Esophagus (tissue), 2 donors: Measurements from ENCODE around the gene TEX38. TPM values are rescaled to one million over a fixed set of nuclear protein-coding genes. Genes with fewer than 3 reads are reported as not detected.
"Not testable (repeated sequence)": the region's sequence is repeated elsewhere in the genome, so short reads cannot be mapped to it uniquely, and the experiment has no call there.

ENCODE experiments used
- H3K27ac ChIP-seq, 2 donors: one replicate each; pipeline ENCODE4 v1.5.1; 2013; ENCODE audit warnings: low read depth in 2 of 2, mild to moderate bottlenecking in 2 of 2, inconsistent platforms in 1 of 2, low read length in 1 of 2, moderate library complexity in 1 of 2
- H3K27me3 ChIP-seq, 2 donors: one replicate each; pipeline ENCODE4 v1.6.1; 2013; ENCODE audit warnings: low read length in 2 of 2, control low read depth in 1 of 2, mild to moderate bottlenecking in 1 of 2; ENCODE audit not compliant: insufficient read depth in 2 of 2, control insufficient read depth in 1 of 2
- H3K36me3 ChIP-seq, 2 donors: one replicate each; pipeline ENCODE4 v1.6.1; 2013; ENCODE audit warnings: low read length in 1 of 2; ENCODE audit not compliant: control insufficient read depth in 2 of 2, insufficient read depth in 2 of 2
- H3K4me1 ChIP-seq, 2 donors: one replicate each; pipeline ENCODE4 v1.6.1; 2013; ENCODE audit warnings: low read length in 1 of 2; ENCODE audit not compliant: control insufficient read depth in 2 of 2, insufficient read depth in 2 of 2
- H3K4me3 ChIP-seq, 2 donors: one replicate each; pipeline ENCODE4 v1.5.1; 2013; ENCODE audit warnings: low read length in 2 of 2, mild to moderate bottlenecking in 2 of 2, low read depth in 1 of 2, moderate library complexity in 1 of 2
- H3K9me3 ChIP-seq, 2 donors: one replicate each; pipeline ENCODE4 v1.6.1; 2013; ENCODE audit warnings: mild to moderate bottlenecking in 2 of 2, low read depth in 1 of 2, low read length in 1 of 2, moderate library complexity in 1 of 2; ENCODE audit not compliant: control insufficient read depth in 2 of 2, insufficient read depth in 1 of 2
- WGBS, 2 donors: extraction: QIAGEN DNeasy Blood & Tissue Kit; methylation state at CpG; one replicate each; pipeline ENCODE4 v1.1.7; 2013; 5-methylcytosine and 5-hydroxymethylcytosine counted together
- polyA plus RNA-seq, 2 donors: library from polyadenylated mRNA; stranded (reverse); fragments of 200-250 nt; gene quantifications; one replicate each; pipeline ENCODE4 v1.2.3, GENCODE V29; 2013
- donor health status: healthy with polysubstance abuse.
- donor health status: Bipolar disorder and iron deficiency.

TEX38 gene
- polyA plus RNA-seq, 2 donors: not detected

DNA sequence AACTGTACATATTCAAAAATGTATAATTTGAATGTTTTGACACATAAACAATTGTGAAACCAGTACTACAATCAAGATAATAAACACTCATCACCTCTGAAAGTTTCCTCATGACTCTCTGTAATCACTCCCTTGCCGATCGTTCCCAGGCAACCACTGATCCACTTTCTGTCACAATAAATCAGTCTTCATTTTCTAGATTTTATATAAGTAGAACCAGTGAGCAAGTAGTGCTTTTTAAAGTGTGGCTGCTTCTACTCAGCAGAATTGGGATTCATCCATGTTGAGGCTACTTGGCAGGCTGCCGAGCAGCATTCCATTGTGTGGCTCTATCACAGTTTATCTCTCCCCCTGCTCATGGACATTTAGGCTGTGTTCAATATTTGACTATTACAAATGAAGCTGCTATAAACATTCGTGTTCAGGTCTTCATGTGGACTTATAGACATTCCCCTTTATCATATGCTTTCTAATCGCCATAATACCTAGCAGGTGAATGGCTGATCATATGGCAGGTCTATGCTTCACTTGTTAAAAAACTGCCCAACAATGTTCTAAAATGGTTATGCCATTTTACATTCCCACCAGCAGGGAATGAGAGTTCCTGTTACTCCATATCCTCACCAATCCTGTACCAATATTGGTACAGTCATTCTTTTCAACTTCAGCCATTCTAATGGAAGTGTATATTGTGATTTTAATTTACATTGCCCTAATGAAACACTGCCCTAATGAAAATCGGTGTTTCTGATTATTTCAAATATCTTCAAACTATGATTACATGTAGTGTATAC, 20.5 kb downstream of the TEX38 start:
- 71 to 78% methylated on average over 6 of the region's 6 CpGs for WGBS, 2 donors

DNA sequence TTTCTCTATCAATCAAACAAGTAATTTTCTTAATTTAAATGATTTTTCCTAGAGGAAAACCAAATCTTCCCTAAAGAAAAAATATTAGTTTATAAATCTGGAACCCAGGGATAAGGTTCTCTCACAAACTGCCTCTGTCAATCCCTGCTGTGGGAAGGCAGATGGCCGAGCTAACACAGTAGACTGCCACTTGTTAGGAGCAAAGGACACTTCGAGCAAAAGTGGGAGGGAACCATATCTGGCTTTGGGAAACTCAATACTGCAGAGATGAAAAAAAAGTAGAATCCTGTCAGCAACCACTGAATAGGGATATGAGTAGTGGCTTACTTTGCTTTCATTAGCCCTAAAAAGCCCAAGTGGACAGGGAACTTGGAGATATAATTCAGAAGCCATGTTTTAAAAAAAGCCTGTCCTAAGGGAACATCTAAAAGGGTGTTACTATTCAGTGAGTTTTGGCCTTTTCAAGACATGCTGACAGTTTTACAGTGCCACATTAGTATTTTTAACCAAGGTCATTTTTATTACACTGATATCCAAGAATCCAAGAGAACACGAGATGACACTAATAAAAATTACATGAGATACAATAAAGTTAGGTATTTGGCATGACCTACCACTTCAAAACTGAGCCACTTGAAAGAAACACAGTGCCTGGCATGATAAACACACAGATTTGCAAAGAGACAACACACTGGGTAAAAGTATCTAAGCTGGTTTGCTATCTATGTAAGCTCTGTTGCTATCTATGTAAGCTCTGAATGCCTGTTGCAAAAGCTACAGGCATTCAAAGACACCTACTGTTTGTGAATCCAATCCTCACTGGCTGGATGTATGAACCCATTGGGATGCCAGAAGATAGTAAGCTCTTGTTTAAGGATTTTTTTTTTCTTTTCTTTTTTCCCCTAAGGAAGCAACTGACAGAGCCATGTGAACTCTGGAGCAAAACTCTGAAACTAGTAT, 21.4 kb downstream of the TEX38 start:
- no peak overlapping the region for H3K4me3 ChIP-seq
- no peaks in the 10 kb centered on the region for H3K27me3 ChIP-seq
- no peak overlapping the region for H3K27ac ChIP-seq
- 79 to 82% methylated on average over 3 of the region's 3 CpGs for WGBS, 2 donors
- H3K36me3 ChIP-seq: peaks cover 17 to 20% of the 10 kb centered on the region in 2 donors
- H3K4me1 ChIP-seq: no peaks in the 10 kb centered on the region
- H3K9me3 ChIP-seq: no peaks in the 10 kb centered on the region

More for the DNA sequence above, 20.5 kb downstream of the TEX38 start:
- H3K4me3 ChIP-seq: no peak overlapping the region
- no peak overlapping the region for H3K27ac ChIP-seq
- no peaks in the 10 kb centered on the region for H3K9me3 ChIP-seq
- peaks cover 2% of the 10 kb centered on the region in 2 donors for H3K4me1 ChIP-seq
- peaks cover 17 to 20% of the 10 kb centered on the region in 2 donors for H3K36me3 ChIP-seq
- no peaks in the 10 kb centered on the region for H3K27me3 ChIP-seq

GRCh38 chr1:46694676-46695075, 23.0 kb downstream of the TEX38 start:
- not testable (repeated sequence) for H3K9me3 ChIP-seq, H3K27me3 ChIP-seq, H3K27ac ChIP-seq, H3K4me1 ChIP-seq, H3K4me3 ChIP-seq
- peaks cover 14 to 19% of the 10 kb centered on the region in 2 donors for H3K36me3 ChIP-seq
- WGBS, 2 donors: 94 to 99% methylated on average over 4 of the region's 4 CpGs

GRCh38 chr1:46697053-46697452, 25.4 kb downstream of the TEX38 start:
- H3K27ac ChIP-seq: no peak overlapping the region
- peaks cover 3 to 10% of the 10 kb centered on the region in 2 donors for H3K36me3 ChIP-seq
- no peaks in the 10 kb centered on the region for H3K4me1 ChIP-seq
- H3K4me3 ChIP-seq: no peak overlapping the region
- WGBS, 2 donors: 96% methylated on average over 2 of the region's 2 CpGs
- H3K9me3 ChIP-seq: no peaks in the 10 kb centered on the region
- no peaks in the 10 kb centered on the region for H3K27me3 ChIP-seq

GRCh38 chr1:46699666-46700065, 28.0 kb downstream of the TEX38 start:
- Histone ChIP-seq H3K36me3 (peaks cover 0 to 10% of the 10 kb centered on the region in 2 donors), H3K27me3 (no peaks in the 10 kb centered on the region), H3K4me3 (no peak overlapping the region), H3K27ac (no peak overlapping the region), H3K4me1 (no peaks in the 10 kb centered on the region), H3K9me3 (no peaks in the 10 kb centered on the region)
- 58 to 73% methylated on average over 3 of the region's 3 CpGs for WGBS, 2 donors

GRCh38 chr1:46703927-46704641, 32.4 kb downstream of the TEX38 start:
- no peak overlapping the region for H3K27ac ChIP-seq
- H3K9me3 ChIP-seq: no peaks in the 10 kb centered on the region
- H3K4me3 ChIP-seq: no peak overlapping the region
- no peaks in the 10 kb centered on the region for H3K4me1 ChIP-seq
- no peaks in the 10 kb centered on the region for H3K27me3 ChIP-seq
- peaks cover 5 to 8% of the 10 kb centered on the region in 2 donors for H3K36me3 ChIP-seq
- WGBS, 2 donors: 90 to 93% methylated on average over 3 of the region's 3 CpGs

- no peaks in the 10 kb centered on the region for H3K9me3 ChIP-seq
- no peak overlapping the region for H3K27ac ChIP-seq
- no peaks in the 10 kb centered on the region for H3K27me3 ChIP-seq
- H3K4me1 ChIP-seq: no peaks in the 10 kb centered on the region
- no peak overlapping the region for H3K4me3 ChIP-seq
- WGBS, 2 donors: 81 to 85% methylated on average over 9 of the region's 9 CpGs
- peaks cover 6 to 8% of the 10 kb centered on the region in 2 donors for H3K36me3 ChIP-seq
Measured at GRCh38 chr1:46705408-46705807, 33.8 kb downstream of the TEX38 start.

DNA sequence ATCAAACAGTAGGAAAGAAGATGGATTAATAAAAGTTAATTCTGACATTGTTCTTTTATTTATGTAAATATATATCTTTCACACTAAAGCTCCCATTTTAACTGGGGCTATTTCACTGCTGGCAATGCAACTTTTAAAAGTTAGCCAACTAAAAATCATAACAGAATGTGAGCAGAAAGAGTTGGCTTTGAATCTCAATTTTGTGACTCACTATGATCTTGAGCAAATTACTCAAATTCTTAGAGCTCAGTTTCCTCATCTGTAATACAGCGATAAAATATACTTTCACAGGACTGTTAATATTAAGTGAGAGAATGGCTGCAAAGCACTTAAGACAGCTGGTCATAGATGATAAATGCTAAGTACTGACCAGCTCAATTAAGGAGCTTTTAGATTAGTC, 36.5 kb downstream of the TEX38 start:
- WGBS, 2 donors: 88 to 92% methylated on average over 1 of the region's 1 CpG
- no peaks in the 10 kb centered on the region for H3K4me1 ChIP-seq
- H3K4me3 ChIP-seq: no peak overlapping the region
- H3K27me3 ChIP-seq: no peaks in the 10 kb centered on the region
- no peak overlapping the region for H3K27ac ChIP-seq
- peaks cover 8 to 9% of the 10 kb centered on the region in 2 donors for H3K36me3 ChIP-seq
- H3K9me3 ChIP-seq: no peaks in the 10 kb centered on the region

GRCh38 chr1:46714976-46715375, 43.3 kb downstream of the TEX38 start:
- H3K9me3 ChIP-seq: no peaks in the 10 kb centered on the region
- H3K36me3 ChIP-seq: peaks cover 3 to 12% of the 10 kb centered on the region in 2 donors
- H3K4me1 ChIP-seq: peaks cover 4 to 5% of the 10 kb centered on the region in 2 donors
- WGBS, 2 donors: 49 to 61% methylated on average over 3 of the region's 3 CpGs
- no peak overlapping the region for H3K27ac ChIP-seq
- H3K27me3 ChIP-seq: no peaks in the 10 kb centered on the region
- H3K4me3 ChIP-seq: no peak overlapping the region
